ENCODE data around the gene APOL4. TPM values are rescaled to one million over a fixed set of nuclear protein-coding genes. Genes with fewer than 3 reads are reported as not detected.

APOL4 gene
- total and polyA plus RNA-seq, 2 donors (not counting 1 experiment from before 2014, with no cell fraction given) = 0.03 TPM; not detected in 1

DNA sequence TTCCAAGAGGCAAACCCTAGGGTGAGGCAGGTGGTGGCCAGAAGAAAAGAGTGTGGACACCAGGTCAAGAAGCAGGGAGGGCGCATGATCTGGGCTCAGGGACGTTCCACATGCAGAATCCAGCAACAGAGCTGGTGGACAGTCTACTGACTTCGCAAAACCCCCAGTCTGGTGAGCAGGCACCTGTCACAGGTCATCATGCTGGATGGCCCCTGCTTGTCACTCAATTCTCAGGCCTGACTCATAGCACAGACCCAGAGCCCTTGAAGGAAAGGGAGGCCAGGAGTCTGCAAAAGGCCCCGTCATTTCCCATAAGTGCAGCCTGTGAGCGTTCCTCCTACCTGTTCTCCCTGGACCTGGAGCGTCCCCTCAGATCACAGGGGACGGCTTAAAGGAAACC, 18.2 kb downstream of the APOL4 start:
- no peaks in the 10 kb centered on the region for H4K20me1 ChIP-seq (ENCODE audit: control insufficient read depth, insufficient read depth, low read length, poor library complexity, severe bottlenecking)
- Mint-ChIP-seq H3K27me3 (peaks cover 3% of the 10 kb centered on the region), H3K4me3 (no peak overlapping the region), H3K9me3 (ENCODE audit: insufficient read depth) (no peaks in the 10 kb centered on the region), H3K4me1 (peaks cover 5% of the 10 kb centered on the region), H3K27ac (no peak overlapping the region)
- WGBS (ENCODE audit: insufficient coverage) = 93% methylated on average over 7 of the region's 7 CpGs
- H3K36me3 ChIP-seq (replicated peaks in 1 of 2; ENCODE audit: control extremely low read depth in 1 of 2, control insufficient read depth in 1 of 2, extremely low read depth in 1 of 2, insufficient read depth in 2 of 2, low read length in 1 of 2) = no peaks in the 10 kb centered on the region
- DNase-seq (no peak), ATAC-seq (ENCODE audit: low read depth) (no peak)
- H2AFZ ChIP-seq (ENCODE audit: insufficient read depth, low read depth, low read length, poor library complexity, severe bottlenecking) = no peak overlapping the region
- no peak overlapping the region for H3K4me3 ChIP-seq (ENCODE audit: control extremely low read depth in 1 of 5, extremely low read depth in 1 of 5, insufficient read depth in 1 of 5, low read depth in 2 of 5, low read length in 4 of 5)
- H3K27ac ChIP-seq (ENCODE audit: low read length in 2 of 2) = no peak overlapping the region
- no peak overlapping the region for H3K4me2 ChIP-seq (replicated peaks; ENCODE audit: low read depth, low read length, poor library complexity, severe bottlenecking)
- H3K4me1 ChIP-seq (ENCODE audit: control insufficient read depth in 2 of 2, insufficient read depth in 2 of 2, low read length in 2 of 2) = peaks cover 0 to 5% of the 10 kb centered on the region in 2 donors
- H3K79me2 ChIP-seq (ENCODE audit: control insufficient read depth, insufficient read depth, low read length) = no peaks in the 10 kb centered on the region
- no peaks in the 10 kb centered on the region for H3K27me3 ChIP-seq (replicated peaks in 1 of 4; ENCODE audit: control extremely low read depth in 1 of 4, control insufficient read depth in 3 of 4, insufficient read depth in 4 of 4, low read length in 3 of 4)
- H3K9ac ChIP-seq (ENCODE audit: low read length) = no peak overlapping the region
- POLR2A ChIA-PET = no interaction called here
- CTCF ChIA-PET = interaction anchor here (1.0 to 12.3 kb wide), 5 partner anchors 23 to 310 kb away, joined by 3 to 182 read pairs (median 5); partner anchors contain the start of gene APOL3
- TF ChIP-seq, protein P1, sequence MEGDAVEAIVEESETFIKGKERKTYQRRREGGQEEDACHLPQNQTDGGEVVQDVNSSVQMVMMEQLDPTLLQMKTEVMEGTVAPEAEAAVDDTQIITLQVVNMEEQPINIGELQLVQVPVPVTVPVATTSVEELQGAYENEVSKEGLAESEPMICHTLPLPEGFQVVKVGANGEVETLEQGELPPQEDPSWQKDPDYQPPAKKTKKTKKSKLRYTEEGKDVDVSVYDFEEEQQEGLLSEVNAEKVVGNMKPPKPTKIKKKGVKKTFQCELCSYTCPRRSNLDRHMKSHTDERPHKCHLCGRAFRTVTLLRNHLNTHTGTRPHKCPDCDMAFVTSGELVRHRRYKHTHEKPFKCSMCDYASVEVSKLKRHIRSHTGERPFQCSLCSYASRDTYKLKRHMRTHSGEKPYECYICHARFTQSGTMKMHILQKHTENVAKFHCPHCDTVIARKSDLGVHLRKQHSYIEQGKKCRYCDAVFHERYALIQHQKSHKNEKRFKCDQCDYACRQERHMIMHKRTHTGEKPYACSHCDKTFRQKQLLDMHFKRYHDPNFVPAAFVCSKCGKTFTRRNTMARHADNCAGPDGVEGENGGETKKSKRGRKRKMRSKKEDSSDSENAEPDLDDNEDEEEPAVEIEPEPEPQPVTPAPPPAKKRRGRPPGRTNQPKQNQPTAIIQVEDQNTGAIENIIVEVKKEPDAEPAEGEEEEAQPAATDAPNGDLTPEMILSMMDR (IDR thresholded peaks at IDR 0.05) = no peak
- no peak for TF ChIP-seq EZH2 (IDR thresholded peaks at IDR 0.05; ENCODE audit: borderline replicate concordance, insufficient read depth, low read depth, low read length, poor library complexity, severe bottlenecking)
- no peaks in the 10 kb centered on the region for H3K9me3 ChIP-seq (ENCODE audit: control extremely low read depth in 1 of 3, control insufficient read depth in 2 of 3, insufficient read depth in 1 of 3, low read length in 2 of 3)
- intact Hi-C loops (cut with micrococcal nuclease) = no loop called here

DNA sequence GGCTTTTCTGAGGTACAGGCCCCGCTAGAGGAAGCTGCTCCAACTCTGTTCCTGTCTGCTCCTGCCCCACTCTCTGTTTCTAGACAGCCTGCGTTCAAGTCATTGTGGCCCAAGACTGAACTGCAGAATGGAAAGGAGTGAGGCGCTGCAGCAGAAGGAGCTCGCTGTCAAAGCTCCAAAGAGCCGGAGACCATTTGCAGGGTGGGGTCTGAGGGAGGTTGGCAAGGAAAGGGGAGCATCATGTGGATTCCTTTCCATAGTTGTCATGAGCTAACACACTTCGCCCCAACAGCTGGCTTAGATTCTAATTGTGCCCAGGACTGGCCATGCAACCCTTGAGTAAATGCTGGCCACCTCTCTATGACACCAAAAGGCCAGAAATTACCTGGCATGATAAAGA, 18.8 kb downstream of the APOL4 start:
- Mint-ChIP-seq H3K27me3 (peaks cover 3% of the 10 kb centered on the region), H3K4me1 (peaks cover 5% of the 10 kb centered on the region), H3K27ac (no peak overlapping the region), H3K9me3 (ENCODE audit: insufficient read depth) (no peaks in the 10 kb centered on the region), H3K4me3 (no peak overlapping the region)
- Histone ChIP-seq H3K4me1 (ENCODE audit: control insufficient read depth in 2 of 2, insufficient read depth in 2 of 2, low read length in 2 of 2) (peaks cover 0 to 5% of the 10 kb centered on the region in 2 donors), H3K9ac (ENCODE audit: low read length) (no peak overlapping the region), H4K20me1 (ENCODE audit: control insufficient read depth, insufficient read depth, low read length, poor library complexity, severe bottlenecking) (no peaks in the 10 kb centered on the region), H3K4me2 (replicated peaks; ENCODE audit: low read depth, low read length, poor library complexity, severe bottlenecking) (no peak overlapping the region), H3K36me3 (replicated peaks in 1 of 2; ENCODE audit: control extremely low read depth in 1 of 2, control insufficient read depth in 1 of 2, extremely low read depth in 1 of 2, insufficient read depth in 2 of 2, low read length in 1 of 2) (no peaks in the 10 kb centered on the region), H3K4me3 (ENCODE audit: control extremely low read depth in 1 of 5, extremely low read depth in 1 of 5, insufficient read depth in 1 of 5, low read depth in 2 of 5, low read length in 4 of 5) (no peak overlapping the region), H2AFZ (ENCODE audit: insufficient read depth, low read depth, low read length, poor library complexity, severe bottlenecking) (no peak overlapping the region), H3K79me2 (ENCODE audit: control insufficient read depth, insufficient read depth, low read length) (no peaks in the 10 kb centered on the region), H3K27ac (ENCODE audit: low read length in 2 of 2) (no peak overlapping the region), H3K27me3 (replicated peaks in 1 of 4; ENCODE audit: control extremely low read depth in 1 of 4, control insufficient read depth in 3 of 4, insufficient read depth in 4 of 4, low read length in 3 of 4) (no peaks in the 10 kb centered on the region), H3K9me3 (ENCODE audit: control extremely low read depth in 1 of 3, control insufficient read depth in 2 of 3, insufficient read depth in 1 of 3, low read length in 2 of 3) (no peaks in the 10 kb centered on the region)
- ChIA-PET POLR2A (no interaction called here), CTCF (interaction anchor here (0.8 to 12.3 kb wide), 8 partner anchors 11 to 310 kb away, joined by 3 to 182 read pairs (median 5); partner anchors contain the start of gene APOL3)
- intact Hi-C loops (cut with micrococcal nuclease) = no loop called here
- TF ChIP-seq, protein P1 (IDR thresholded peaks at IDR 0.05) = no peak
- no peak for TF ChIP-seq EZH2 (IDR thresholded peaks at IDR 0.05; ENCODE audit: borderline replicate concordance, insufficient read depth, low read depth, low read length, poor library complexity, severe bottlenecking)
- no peak for ATAC-seq (ENCODE audit: low read depth)
- DNase-seq = no peak
- 93% methylated on average over 5 of the region's 6 CpGs for WGBS (ENCODE audit: insufficient coverage)
